ENCODE data around the gene TSHZ2. TPM values are rescaled to one million over a fixed set of nuclear protein-coding genes. Genes with fewer than 3 reads are reported as not detected.
"Not testable (repeated sequence)": the region's sequence is repeated elsewhere in the genome, so short reads cannot be mapped to it uniquely, and the experiment has no call there.

Gene TSHZ2
- polyA plus RNA-seq, 1 donor from 2014 or later = 0.73 TPM

- not testable (repeated sequence) for H3K27ac Mint-ChIP-seq, H3K27me3 Mint-ChIP-seq, H3K36me3 Mint-ChIP-seq, H3K4me3 Mint-ChIP-seq, H3K4me1 Mint-ChIP-seq, H3K9me3 Mint-ChIP-seq
Measured at GRCh38 chr20:53521421-53521820, 549.3 kb downstream of the TSHZ2 start.

GRCh38 chr20:53522026-53522425 is 549.9 kb downstream of the TSHZ2 start:
- no peaks in the 10 kb centered on the region for H3K4me1 Mint-ChIP-seq

GRCh38 chr20:53522696-53523095 is 550.5 kb downstream of the TSHZ2 start:
- peaks cover 3% of the 10 kb centered on the region for H3K36me3 Mint-ChIP-seq
- H3K4me3 Mint-ChIP-seq = no peak overlapping the region

More at GRCh38 chr20:53522026-53522425, 549.9 kb downstream of the TSHZ2 start:
- H3K4me3 Mint-ChIP-seq = no peak overlapping the region
- H3K27me3 Mint-ChIP-seq = peaks cover 3% of the 10 kb centered on the region
- H3K9me3 Mint-ChIP-seq = no peaks in the 10 kb centered on the region
- peaks cover 3% of the 10 kb centered on the region for H3K36me3 Mint-ChIP-seq
- H3K27ac Mint-ChIP-seq = no peak overlapping the region

GRCh38 chr20:53523615-53524014 is 551.5 kb downstream of the TSHZ2 start:
- H3K4me3 Mint-ChIP-seq = peak overlapping the region in 1 of 4 donors; percentile 25
- peak overlapping the region in 1 of 3 donors; percentile 23 for H3K27ac Mint-ChIP-seq
- H3K27me3 Mint-ChIP-seq, H3K9me3 Mint-ChIP-seq, H3K4me1 Mint-ChIP-seq, H3K36me3 Mint-ChIP-seq: not testable (repeated sequence)

More at GRCh38 chr20:53522696-53523095, 550.5 kb downstream of the TSHZ2 start:
- Mint-ChIP-seq H3K27me3 (peaks cover 3% of the 10 kb centered on the region), H3K4me1 (no peaks in the 10 kb centered on the region), H3K9me3 (no peaks in the 10 kb centered on the region), H3K27ac (no peak overlapping the region)

- Mint-ChIP-seq H3K36me3 (peaks cover 2% of the 10 kb centered on the region), H3K4me3 (no peak overlapping the region), H3K27me3 (peaks cover 3% of the 10 kb centered on the region), H3K9me3 (no peaks in the 10 kb centered on the region), H3K4me1 (no peaks in the 10 kb centered on the region), H3K27ac (no peak overlapping the region)
Measured at GRCh38 chr20:53524589-53525312, 552.6 kb downstream of the TSHZ2 start.

- Mint-ChIP-seq H3K27ac (no peak overlapping the region), H3K4me3 (no peak overlapping the region), H3K36me3 (peaks cover under 1% of the 10 kb centered on the region), H3K27me3 (no peaks in the 10 kb centered on the region), H3K4me1 (peaks cover 0 to under 1% (median under 1%) of the 10 kb centered on the region in 3 donors), H3K9me3 (peaks cover 0 to 4% (median 0%) of the 10 kb centered on the region in 3 donors)
Measured at GRCh38 chr20:53527196-53527595, 555.0 kb downstream of the TSHZ2 start.

- H3K4me3 Mint-ChIP-seq = no peak overlapping the region
- H3K9me3 Mint-ChIP-seq = peaks cover 0 to 4% (median 0%) of the 10 kb centered on the region in 3 donors
- H3K4me1 Mint-ChIP-seq = peaks cover 6 to 12% (median 10%) of the 10 kb centered on the region in 3 donors
- H3K27ac Mint-ChIP-seq = no peak overlapping the region
- peaks cover under 1% of the 10 kb centered on the region for H3K36me3 Mint-ChIP-seq
- H3K27me3 Mint-ChIP-seq = no peaks in the 10 kb centered on the region
Measured at GRCh38 chr20:53529658-53530057, 557.5 kb downstream of the TSHZ2 start.

GRCh38 chr20:53530440-53530839 is 558.3 kb downstream of the TSHZ2 start:
- H3K27me3 Mint-ChIP-seq = no peaks in the 10 kb centered on the region
- H3K4me3 Mint-ChIP-seq = no peak overlapping the region
- H3K9me3 Mint-ChIP-seq = peaks cover 0 to 4% (median 0%) of the 10 kb centered on the region in 3 donors
- H3K4me1 Mint-ChIP-seq = peaks cover 6 to 12% (median 10%) of the 10 kb centered on the region in 3 donors
- no peak overlapping the region for H3K27ac Mint-ChIP-seq
- H3K36me3 Mint-ChIP-seq = peaks cover 3% of the 10 kb centered on the region

- H3K9me3 Mint-ChIP-seq, H3K36me3 Mint-ChIP-seq, H3K27me3 Mint-ChIP-seq: not testable (repeated sequence)
- H3K27ac Mint-ChIP-seq = peak overlapping the region in 1 of 3 donors; percentile 80
- H3K4me1 Mint-ChIP-seq = peaks cover 6 to 12% (median 10%) of the 10 kb centered on the region in 3 donors
- H3K4me3 Mint-ChIP-seq = peak overlapping the region; percentile 37 to 84 (median 77)
Measured at GRCh38 chr20:53532654-53533312, 560.6 kb downstream of the TSHZ2 start.

GRCh38 chr20:53533500-53533899 is 561.3 kb downstream of the TSHZ2 start:
- Mint-ChIP-seq H3K36me3 (peaks cover 5% of the 10 kb centered on the region), H3K4me3 (no peak overlapping the region), H3K4me1 (peaks cover 6 to 12% (median 10%) of the 10 kb centered on the region in 3 donors), H3K27ac (no peak overlapping the region), H3K27me3 (no peaks in the 10 kb centered on the region), H3K9me3 (peaks cover 0 to 4% (median under 1%) of the 10 kb centered on the region in 3 donors)

GRCh38 chr20:53534037-53534436 is 561.9 kb downstream of the TSHZ2 start:
- no peak overlapping the region for H3K4me3 Mint-ChIP-seq
- H3K27me3 Mint-ChIP-seq = no peaks in the 10 kb centered on the region
- peaks cover 6 to 12% (median 10%) of the 10 kb centered on the region in 3 donors for H3K4me1 Mint-ChIP-seq
- peaks cover 5% of the 10 kb centered on the region for H3K36me3 Mint-ChIP-seq
- peaks cover 0 to 4% (median 2%) of the 10 kb centered on the region in 3 donors for H3K9me3 Mint-ChIP-seq
- no peak overlapping the region for H3K27ac Mint-ChIP-seq

- Mint-ChIP-seq H3K27me3 (no peaks in the 10 kb centered on the region), H3K27ac (no peak overlapping the region), H3K4me1 (peaks cover 6 to 12% (median 10%) of the 10 kb centered on the region in 3 donors), H3K36me3 (peaks cover 5% of the 10 kb centered on the region), H3K4me3 (no peak overlapping the region), H3K9me3 (peaks cover 0 to 2% (median 0%) of the 10 kb centered on the region in 3 donors)
Measured at GRCh38 chr20:53535878-53536277, 563.7 kb downstream of the TSHZ2 start.

GRCh38 chr20:53536382-53536781 is 564.2 kb downstream of the TSHZ2 start:
- not testable (repeated sequence) for H3K36me3 Mint-ChIP-seq, H3K27ac Mint-ChIP-seq, H3K4me3 Mint-ChIP-seq, H3K9me3 Mint-ChIP-seq, H3K27me3 Mint-ChIP-seq
- H3K4me1 Mint-ChIP-seq = peaks cover 6 to 12% (median 10%) of the 10 kb centered on the region in 3 donors

- no peak overlapping the region for H3K27ac Mint-ChIP-seq
- no peak overlapping the region for H3K4me3 Mint-ChIP-seq
- peaks cover 0 to 1% (median 0%) of the 10 kb centered on the region in 3 donors for H3K4me1 Mint-ChIP-seq
- peaks cover 0 to 2% (median 0%) of the 10 kb centered on the region in 3 donors for H3K9me3 Mint-ChIP-seq
- no peaks in the 10 kb centered on the region for H3K27me3 Mint-ChIP-seq
- peaks cover 5% of the 10 kb centered on the region for H3K36me3 Mint-ChIP-seq
Measured at GRCh38 chr20:53539516-53539915, 567.4 kb downstream of the TSHZ2 start.
